HL-60/S4 treated with phorbol 12-myristate 13-acetate at 8.2 ng/mL for 4 days and 3 days (cell line): Measurements from ENCODE around the gene LPP.

ENCODE experiments used
- in situ Hi-C: fragments of 300-500 bp; cut with MboI; formaldehyde crosslinking; loops from 2 replicates; pipeline ENCODE4 v1.15.0; 2022; ENCODE audit warnings: low sequenced_read_pairs

LPP gene

DNA sequence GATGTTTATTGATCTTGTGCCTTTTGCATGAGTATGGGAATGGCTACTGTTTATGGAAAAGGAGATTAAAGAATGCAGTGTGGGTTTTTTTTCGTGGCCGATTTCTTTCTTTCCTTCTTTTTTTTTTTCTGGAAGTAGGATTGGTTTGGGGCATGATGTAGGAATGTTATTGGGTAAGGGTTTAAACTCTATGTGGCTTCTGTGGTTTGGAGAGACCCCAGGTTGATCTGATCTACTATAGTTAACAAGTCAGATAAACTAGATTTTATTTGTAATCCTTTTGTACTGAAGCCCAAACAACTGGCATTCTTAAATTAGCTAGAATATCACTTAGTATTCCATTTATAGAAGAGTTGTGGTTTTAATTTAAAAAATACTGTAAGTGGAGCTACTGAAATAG is 304.8 kb downstream of the LPP start:
- in situ Hi-C loops, result no loop called here

DNA sequence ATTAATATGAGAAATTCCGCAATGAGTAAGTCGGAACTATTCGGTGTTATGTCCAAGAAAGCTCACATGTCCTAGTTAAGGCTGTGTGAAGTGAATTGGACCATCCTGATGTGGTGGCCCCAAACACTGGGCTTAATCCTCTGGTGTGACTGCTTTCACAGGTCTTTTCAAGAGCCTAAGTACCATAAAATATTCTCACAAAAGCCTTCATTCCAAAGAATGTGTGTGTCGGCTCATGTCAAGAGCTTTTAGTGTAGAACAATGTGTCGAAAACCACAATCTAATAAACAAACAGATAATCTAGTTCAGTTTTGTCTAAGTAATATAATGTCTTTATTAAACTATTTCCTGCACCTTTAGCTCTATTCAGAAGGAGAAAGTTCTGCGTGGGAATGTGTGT is 311.4 kb downstream of the LPP start:
- in situ Hi-C loops, result no loop called here

DNA sequence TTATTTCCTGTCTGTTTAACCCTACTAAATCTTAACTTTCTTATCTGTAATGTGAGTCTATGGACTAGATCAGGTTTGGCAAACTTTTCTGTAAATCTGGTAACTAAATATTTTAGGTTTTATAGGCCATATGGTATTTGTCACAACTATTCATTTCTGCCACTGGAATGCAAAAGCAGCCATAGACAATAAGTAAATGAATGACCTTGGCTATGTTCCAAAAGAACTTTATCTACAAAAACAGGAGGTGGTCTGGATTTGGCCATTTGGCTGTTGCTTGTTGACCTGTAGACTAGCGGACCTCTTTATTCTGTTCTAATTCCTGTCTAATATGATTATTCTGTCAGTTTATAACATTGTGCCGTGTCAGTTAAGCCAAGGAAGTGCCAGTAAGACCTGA is 314.2 kb downstream of the LPP start:
- in situ Hi-C loops, result no loop called here

DNA sequence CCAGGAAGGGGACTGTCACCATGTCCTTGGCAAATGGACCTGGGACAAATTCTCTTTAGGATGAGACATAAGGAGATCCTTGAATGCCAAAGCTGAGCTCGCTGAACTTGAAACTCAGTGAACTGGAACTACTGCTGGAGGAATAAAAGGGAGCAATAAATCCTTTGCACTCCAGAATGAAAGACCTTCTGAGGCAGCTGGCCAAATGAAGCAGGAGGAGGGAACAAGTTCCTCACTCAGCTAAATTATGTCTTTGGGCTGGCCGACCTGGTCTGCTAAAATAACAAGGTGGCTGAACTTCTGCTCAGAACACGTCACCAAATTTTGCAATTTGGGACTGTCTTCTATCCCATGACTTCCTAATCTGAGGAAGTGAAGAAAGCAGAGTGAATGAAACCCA is 314.7 kb downstream of the LPP start:
- in situ Hi-C loops, result no loop called here

DNA sequence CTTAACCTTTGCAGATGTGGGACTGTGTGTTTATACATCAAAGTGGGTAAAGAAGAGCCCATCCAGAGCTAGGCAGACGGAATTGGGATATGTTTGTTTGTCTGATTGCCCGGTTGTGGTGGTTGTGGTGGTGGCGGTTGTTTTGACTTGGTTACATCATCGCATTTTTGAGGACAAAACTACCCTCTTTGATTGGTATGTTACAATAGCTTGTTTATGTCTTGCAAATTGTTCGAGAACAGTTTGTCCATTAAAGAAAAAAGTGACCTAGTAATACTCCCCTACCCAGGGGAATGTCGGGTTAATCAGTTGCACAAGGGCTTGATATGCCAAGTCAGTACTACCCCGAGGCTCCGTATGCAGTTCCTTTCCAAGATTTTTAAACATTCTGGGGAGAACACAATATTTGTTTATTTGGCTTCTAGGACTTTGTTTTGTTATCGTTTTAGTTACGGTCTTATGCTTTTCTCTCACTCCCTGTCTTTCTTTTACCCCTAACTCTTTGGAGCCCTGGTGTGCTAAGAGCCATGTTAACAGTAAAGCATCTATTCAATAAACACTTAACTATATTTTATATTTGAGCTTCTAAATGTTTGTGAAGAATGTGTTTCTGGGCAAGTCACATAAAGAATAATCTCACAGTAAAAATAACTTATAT is 315.4 kb downstream of the LPP start:
- in situ Hi-C loops, result no loop called here

DNA sequence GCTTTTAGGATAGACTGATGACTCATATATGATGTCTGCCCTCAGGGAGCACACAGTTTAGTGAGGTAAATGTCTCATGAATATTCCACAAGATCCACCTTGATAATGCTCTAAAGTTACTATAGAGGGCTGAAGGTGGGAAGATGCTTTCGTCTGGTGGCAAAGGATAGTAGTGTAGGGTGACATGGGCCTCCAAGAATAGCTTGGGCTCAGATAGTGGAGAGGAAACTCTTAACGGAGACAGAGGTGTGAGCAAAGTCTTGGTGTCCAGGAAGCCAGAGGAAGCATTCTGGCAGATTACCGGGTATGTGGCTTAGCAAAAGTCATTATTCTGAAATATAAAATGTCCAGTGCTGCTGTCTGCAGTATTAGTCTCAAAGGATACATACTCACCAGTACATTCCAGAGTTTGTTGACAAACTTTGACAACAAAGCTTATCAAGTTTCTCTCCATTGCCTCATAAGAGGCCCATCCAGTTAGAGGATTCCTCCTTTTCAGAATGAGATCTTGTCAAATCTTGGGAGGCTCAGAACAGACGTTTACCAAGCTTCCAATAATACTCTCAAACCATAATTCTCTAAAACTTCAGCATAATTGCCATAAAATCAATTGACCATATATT is 316.7 kb downstream of the LPP start:
- in situ Hi-C loops, result no loop called here

DNA sequence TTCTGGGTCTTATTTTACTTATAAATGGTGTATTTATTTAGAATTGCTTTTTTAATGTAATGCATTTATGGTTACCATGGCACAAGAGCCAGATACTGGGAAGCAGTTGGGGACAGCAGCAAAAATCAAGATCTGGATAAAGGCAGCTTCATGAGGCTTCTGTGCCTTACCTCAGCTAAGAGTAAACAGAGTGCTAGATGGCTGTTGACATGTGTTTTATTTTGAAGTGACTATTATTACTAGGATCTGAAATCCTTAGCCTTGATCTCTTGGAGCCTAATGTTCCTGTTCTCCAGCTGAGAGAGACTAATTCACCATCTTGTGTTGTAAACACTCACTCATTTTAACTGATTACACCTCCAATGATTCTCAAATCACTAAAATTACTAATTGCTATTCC is 317.8 kb downstream of the LPP start:
- in situ Hi-C loops, result no loop called here

DNA sequence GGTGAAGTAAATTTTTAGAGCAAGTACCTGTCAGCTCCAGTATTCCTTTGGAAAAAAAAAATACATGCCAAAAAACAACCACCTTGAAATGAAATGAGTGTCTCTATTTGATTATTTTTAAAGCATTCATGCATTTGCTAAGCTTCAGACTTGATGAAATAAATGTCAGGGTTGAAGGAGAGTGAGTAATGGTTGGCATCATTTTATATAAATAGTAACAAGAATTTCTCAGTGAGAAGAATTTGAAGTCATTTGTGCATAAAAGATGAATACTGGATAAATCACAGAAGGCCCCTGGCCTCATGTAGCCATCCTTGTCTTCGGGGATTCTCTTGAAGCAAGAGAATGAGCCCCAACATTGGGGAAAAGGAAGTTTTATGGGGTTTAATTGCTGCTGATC is 318.4 kb downstream of the LPP start:
- in situ Hi-C loops, result no loop called here

DNA sequence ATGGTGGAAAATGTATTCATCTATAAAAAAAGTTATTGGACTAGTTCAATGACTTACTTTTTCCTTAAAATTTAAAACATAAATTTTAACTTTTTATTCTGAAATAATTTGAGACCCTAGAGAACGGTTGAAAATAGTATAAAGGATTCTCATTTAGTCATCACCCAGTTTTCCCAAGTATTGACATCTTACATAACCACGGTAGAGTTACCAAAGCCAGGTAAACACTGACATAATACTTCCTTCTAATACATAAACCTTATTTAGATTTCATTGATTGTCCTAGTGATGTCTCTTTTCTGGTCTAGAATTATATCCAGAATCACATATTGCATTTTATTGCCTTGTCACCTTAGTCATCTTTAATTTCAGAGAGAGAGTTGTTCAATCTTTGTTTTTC is 319.1 kb downstream of the LPP start:
- in situ Hi-C loops, result no loop called here

DNA sequence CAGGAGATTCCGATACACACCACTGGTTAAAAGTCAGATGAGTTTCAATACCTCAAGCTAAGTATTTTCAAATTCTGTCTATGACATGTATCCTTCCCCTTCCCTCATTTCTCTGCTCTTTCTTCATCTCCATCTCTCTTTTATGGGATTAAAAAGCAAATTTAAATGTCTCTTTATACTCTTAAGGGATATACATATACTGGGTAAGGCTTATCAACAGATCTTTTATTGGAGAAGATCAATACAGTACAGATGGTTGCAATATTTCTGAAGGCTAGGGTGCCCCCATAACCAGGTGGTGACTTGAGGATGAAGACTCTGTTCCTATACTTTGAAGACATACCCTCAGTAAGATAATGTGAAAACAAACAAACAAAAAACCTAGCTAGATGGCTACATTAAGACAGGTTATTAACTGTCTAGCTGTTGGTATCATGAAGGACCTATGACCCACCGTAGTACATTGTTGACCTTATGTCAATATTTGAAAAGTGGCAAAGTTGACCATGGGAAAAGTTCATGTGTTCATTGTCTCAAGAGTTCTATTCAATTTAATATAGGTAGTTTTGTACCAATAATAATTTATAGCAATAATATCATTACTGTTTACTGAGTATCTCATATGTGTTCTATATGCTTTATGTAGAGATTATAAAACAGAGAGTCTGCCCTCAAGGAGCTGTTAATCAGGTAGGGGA is 319.8 kb downstream of the LPP start:
- in situ Hi-C loops, result no loop called here

DNA sequence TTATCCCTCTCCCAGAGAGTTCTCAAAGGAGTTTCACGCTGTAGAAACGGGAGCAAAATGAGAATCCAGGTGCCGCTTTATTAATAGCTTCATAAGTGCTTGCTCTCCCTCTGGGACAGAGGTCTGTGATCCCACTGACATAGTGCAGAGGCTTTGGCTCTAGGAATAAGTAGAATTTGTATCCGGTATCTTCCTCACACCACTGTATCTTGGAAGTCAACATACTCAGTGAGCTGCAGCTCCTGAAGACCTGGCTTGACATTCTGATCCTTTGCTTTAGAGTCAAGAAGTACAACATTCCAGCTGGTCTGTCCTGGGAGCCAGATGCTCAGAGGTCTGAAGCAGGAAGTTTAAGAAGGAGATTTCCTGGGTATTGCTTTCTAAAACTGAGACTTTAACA is 323.0 kb downstream of the LPP start:
- in situ Hi-C loops, result no loop called here

DNA sequence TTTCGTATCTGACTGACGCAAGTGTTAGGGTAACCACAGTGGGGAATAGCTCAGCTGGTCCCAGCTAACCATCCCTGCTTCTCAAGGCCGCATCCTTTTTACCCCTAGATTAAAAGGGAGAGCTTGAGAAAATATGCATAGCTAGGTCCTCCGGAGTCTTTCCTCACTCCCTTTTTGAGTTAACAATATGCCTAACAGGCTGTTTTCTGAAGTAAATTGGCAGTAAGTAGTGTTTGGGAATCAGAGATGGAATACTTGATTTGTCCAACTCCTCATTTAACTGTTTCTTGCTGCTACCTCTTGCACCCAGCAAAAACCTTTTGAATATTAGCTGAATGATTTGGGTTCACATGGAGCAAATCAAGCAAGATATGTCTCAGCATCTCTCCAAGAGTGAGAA is 326.1 kb downstream of the LPP start:
- in situ Hi-C loops, result no loop called here

DNA sequence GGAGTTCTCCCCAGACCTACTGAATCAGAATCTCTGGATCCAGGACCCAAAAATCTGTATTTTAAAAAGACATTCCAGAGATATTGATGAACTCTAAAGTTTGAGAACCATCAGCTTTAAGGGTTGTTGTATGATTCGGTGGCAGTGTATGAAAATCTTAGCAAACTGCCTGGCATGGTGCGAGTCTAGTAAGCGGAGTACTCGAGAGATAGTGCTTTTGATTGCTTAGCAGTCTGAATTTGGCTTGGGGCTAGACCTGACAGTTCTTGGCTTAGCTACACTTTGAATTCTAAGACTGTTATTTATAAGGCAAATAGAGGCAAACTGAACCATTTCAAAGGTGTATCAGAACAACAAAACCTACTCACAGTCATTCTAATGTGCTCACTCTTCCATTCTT is 329.0 kb downstream of the LPP start:
- in situ Hi-C loops, result no loop called here

DNA sequence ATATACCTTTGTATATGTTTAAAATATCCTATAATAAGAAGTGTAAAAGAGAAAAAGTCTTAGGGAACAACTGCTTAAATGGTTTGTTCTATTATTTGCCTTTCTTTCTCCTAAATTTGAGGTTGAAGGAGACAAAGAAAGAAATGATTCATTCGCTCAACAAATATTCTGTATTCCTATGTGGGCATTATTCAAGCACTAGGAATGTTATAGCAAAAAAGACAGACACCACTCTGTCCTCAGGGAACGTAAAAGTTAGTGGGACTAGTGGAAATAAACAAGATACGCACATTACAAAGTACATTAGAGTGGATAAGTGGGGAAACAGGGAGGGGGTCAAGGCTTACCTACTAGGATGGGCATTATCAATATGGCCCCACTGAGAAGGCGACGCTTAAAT is 332.2 kb downstream of the LPP start:
- in situ Hi-C loops, result no loop called here

DNA sequence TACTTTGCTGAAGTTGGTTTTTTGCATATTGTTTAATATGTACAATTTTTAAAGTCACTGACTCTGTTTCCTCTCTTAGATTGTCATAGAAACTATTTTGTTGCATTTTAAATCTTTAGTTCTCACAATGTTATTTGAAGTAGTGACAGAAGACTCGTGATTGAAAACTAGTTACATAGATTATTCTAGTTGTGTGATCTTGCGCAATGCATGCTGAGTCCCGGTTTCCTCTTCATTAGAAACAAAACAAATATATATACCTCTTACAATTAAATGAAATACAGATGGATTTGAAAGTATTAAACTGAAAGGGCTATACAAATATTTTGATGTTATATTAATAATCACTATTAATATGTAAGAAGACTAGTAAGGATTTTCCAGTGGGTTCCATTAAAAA is 333.0 kb downstream of the LPP start:
- in situ Hi-C loops, result no loop called here

DNA sequence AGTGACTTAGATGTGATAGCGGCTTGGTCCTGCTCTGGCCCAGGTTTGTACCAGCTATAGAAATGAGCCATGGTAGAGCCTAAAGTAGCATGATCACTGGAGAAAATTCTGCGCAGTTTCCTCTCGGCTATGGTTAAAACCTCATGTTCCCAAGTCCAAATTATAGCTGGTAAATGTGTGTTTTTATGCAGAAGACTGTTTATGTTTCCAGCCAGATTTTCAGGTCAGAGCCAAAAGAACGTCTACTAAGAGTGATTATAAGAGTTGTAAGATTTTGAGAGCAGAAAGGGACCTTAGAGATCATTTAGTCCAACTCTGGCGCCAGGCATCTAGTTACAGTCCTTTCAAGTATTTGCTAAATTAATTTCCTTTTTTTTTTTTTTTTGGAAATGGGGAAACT is 333.7 kb downstream of the LPP start:
- in situ Hi-C loops, result no loop called here

DNA sequence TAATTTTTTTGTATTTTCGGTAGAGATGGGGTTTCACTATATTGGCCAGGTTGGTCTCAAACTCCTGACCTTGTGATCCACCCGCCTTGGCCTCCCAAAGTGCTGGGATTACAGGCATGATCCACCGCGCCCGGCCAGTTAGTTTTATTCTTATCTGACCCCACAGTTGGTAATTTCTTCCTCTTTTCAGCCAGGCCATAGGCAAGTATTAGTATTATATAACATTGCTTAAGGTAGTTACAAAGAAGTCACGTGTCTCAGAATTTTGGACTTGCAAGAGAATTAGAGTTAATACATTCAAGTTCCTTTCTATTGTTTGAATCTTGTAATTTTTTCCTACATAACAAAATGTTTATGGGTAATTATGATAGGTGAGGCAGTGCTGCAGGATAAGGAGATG is 334.8 kb downstream of the LPP start:
- in situ Hi-C loops, result no loop called here

DNA sequence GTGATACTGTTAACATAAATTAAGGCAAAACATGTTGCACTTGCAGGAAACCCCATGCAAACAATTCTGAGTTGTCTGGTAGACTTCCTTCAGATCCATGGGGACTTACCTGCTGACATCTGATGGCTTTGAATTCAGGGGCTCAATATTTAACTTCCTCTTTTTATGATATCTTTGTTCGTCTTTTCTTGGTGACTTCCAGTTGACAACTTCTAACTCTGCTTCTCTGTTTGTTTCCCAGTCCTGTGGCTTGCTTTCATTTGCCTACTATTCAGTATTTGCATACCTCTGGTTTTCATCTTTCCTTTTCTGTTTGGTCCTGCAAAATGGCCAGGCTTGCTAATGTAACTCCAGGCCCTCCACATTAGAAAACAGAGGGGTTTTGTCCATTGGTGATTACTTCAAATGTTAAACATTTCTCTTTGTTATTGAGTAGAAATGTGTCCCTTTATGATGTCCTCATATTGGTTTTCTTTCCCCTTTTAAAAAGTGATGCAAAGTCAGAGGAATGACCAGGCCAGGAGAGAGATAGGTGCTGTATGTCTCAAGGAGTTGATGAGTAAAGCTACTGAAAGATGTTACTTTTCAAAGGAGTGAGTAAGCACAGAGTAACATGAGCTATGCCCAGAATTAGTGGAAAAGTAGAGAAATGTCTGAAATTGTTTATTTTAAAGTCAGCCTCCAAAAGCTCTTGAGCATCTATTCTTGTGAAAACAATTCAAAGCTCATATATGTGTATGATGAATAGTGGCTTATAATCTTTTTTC is 335.9 kb downstream of the LPP start:
- in situ Hi-C loops, result no loop called here

DNA sequence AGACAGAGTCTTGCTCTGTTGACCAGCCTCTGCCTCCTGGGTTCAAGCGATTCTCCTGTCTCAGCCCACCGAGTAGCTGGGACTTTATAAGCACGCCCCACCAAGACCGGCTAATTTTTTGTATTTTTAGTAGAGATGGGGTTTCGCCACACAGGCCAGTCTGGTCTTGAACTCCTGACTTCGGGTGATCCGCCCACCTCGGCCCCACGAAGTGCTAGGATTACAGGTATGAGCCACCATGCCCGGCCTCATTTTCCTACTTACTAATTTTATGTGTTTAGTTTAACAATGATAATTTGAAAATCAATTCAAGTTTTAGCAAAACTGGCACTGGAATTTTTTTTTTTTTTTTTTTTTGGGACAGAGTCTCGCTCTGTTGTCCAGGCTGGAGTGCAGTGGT is 336.5 kb downstream of the LPP start:
- in situ Hi-C loops, result no loop called here

DNA sequence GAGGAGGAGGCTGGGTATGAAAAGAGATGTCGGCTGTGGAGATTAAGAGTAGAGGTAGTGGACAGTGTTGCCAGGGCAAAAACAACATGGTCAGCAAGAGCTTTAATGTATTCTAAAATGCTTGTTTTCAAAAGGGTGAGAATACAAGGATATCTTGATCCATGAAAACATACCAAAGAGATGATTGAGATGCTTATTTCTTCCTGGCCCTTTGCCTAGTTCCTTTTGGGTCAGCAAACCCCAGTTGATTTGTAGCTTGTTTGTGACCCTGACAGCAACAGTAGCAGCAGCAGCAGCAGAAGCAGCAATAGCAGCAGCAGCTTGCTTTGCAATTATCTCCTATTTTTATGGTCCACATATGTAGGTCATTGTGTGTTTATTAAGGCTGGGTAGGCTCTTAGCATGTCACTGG is 337.3 kb downstream of the LPP start:
- in situ Hi-C loops, result no loop called here

DNA sequence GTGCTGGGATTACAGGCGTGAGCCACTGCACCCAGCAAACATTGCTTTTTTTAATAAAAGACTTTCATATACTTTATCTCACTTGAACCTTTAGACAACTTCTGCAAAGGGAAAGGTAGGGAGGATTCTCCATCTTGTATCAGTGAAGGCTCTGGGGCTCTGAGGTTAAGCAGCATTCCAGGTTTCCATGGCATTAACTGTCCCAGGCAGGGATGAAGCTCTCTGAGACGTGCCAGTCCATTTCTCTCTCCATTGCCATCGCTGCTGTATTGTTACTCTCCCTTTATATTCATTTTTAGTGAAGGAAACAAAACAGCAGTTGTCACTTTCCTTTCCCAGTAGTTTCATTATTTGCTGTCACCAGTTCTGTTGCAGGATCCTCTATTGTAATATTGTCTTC is 342.4 kb downstream of the LPP start:
- in situ Hi-C loops, result no loop called here

DNA sequence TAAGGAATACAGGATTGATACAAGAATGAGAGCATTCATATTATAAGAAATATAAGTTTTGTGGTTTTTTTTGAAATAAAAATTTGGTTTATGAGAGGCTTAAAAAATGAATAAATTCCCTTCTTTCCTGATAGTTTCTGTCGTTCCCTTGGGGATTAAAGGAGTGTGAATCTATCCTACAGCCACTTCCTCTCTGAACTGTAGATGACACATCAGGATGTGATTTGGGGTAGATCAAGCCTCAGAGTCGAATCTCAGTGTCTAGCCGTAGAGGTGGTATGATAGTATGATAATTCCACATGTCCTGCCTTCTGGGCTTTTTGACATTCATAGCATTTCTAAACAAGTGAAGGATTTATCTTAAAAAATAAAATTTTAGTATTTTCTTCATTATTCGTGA is 343.1 kb downstream of the LPP start:
- in situ Hi-C loops, result no loop called here
